KMS-11 (cell line): ENCODE data around the gene PDCD1LG2.
"Not testable (repeated sequence)": the region's sequence is repeated elsewhere in the genome, so short reads cannot be mapped to it uniquely, and the experiment has no call there.

Experiments
- H2AFZ ChIP-seq: fragments of 200-600 bp; sonication (generic); 2 replicates; pipeline ENCODE4 v1.6.1; 2016; ENCODE audit warnings: antibody characterized with exemption, mixed run types, low read depth
- H3K27ac ChIP-seq: fragments of 200-600 bp; sonication (generic); 2 replicates; pipeline ENCODE4 v1.6.1; 2016; ENCODE audit warnings: mild to moderate bottlenecking, mixed run types
- H3K27me3 ChIP-seq: fragments of 200-600 bp; sonication (generic); 2 replicates; pipeline ENCODE4 v1.6.1; 2017; ENCODE audit warnings: mild to moderate bottlenecking, low read depth, mixed run types, moderate library complexity; ENCODE audit not compliant: insufficient read depth
- H3K36me3 ChIP-seq: fragments of 200-600 bp; sonication (generic); 2 replicates; pipeline ENCODE4 v1.6.1; 2017; ENCODE audit warnings: mild to moderate bottlenecking, mixed run types; ENCODE audit not compliant: insufficient read depth
- H3K4me1 ChIP-seq: fragments of 200-600 bp; sonication (generic); 2 replicates; pipeline ENCODE4 v1.6.1; 2016; ENCODE audit warnings: mild to moderate bottlenecking, low read depth, mixed run types; ENCODE audit not compliant: poor library complexity, severe bottlenecking
- H3K4me2 ChIP-seq: fragments of 200-600 bp; sonication (generic); 2 replicates; pipeline ENCODE4 v1.7.0; 2016; ENCODE audit warnings: mild to moderate bottlenecking, mixed run types
- H3K4me3 ChIP-seq: fragments of 200-600 bp; sonication (generic); IDR thresholded peaks from 2 replicates; pipeline ENCODE4 v1.6.1; 2017; ENCODE audit warnings: low read depth, low read length, mixed read lengths; ENCODE audit not compliant: insufficient read depth
- H3K79me2 ChIP-seq: fragments of 200-600 bp; sonication (generic); 2 replicates; pipeline ENCODE4 v1.6.1; 2016; ENCODE audit warnings: low read depth, mixed run types; ENCODE audit not compliant: insufficient read depth
- H3K9ac ChIP-seq: fragments of 200-600 bp; sonication (generic); 2 replicates; pipeline ENCODE4 v1.6.1; 2016; ENCODE audit warnings: mild to moderate bottlenecking, mixed run types
- H4K20me1 ChIP-seq: fragments of 200-600 bp; sonication (generic); 2 replicates; pipeline ENCODE4 v1.6.1; 2016; ENCODE audit warnings: mild to moderate bottlenecking, mixed run types; ENCODE audit not compliant: insufficient read depth
- CTCF ChIP-seq: fragments of 200-600 bp; sonication (generic); conservative IDR thresholded peaks from 2 replicates; pipeline ENCODE4 v1.6.1; 2017; ENCODE audit warnings: low read depth, mild to moderate bottlenecking, antibody characterized with exemption, low read length, moderate library complexity, mixed read lengths

Gene PDCD1LG2

GRCh38 chr9:5489630-5490490 lies 20.5 kb upstream of the PDCD1LG2 start:
- Histone ChIP-seq H2AFZ (no peak overlapping the region), H3K4me1 (peaks cover 35% of the 10 kb centered on the region), H3K36me3 (no peaks in the 10 kb centered on the region), H3K4me2 (no peak overlapping the region), H3K9ac (no peak overlapping the region), H3K79me2 (no peaks in the 10 kb centered on the region), H3K27me3 (no peaks in the 10 kb centered on the region), H4K20me1 (no peaks in the 10 kb centered on the region), H3K27ac (no peak overlapping the region), H3K4me3 (no peak overlapping the region)
- no peak for TF ChIP-seq CTCF

GRCh38 chr9:5492965-5493678 lies 17.2 kb upstream of the PDCD1LG2 start:
- Histone ChIP-seq H3K9ac (peak overlapping the region; percentile 80; the same call in 1 of the 2 replicates), H3K27me3 (no peaks in the 10 kb centered on the region), H3K27ac (peak overlapping the region; percentile 97), H3K36me3 (no peaks in the 10 kb centered on the region), H2AFZ (peak overlapping the region; percentile 65), H3K4me2 (peak overlapping the region; percentile 80), H3K79me2 (no peaks in the 10 kb centered on the region), H4K20me1 (no peaks in the 10 kb centered on the region), H3K4me1 (peaks cover 35% of the 10 kb centered on the region), H3K4me3 (no peak overlapping the region)
- no peak for TF ChIP-seq CTCF

GRCh38 chr9:5493679-5494511 lies 16.4 kb upstream of the PDCD1LG2 start:
- Histone ChIP-seq H3K4me1 (peaks cover 35% of the 10 kb centered on the region), H3K4me2 (peak overlapping the region; percentile 80), H3K4me3 (no peak overlapping the region), H3K27me3 (no peaks in the 10 kb centered on the region), H3K9ac (peak overlapping the region; percentile 80), H2AFZ (peak overlapping the region; percentile 65), H3K27ac (peak overlapping the region; percentile 97), H3K36me3 (no peaks in the 10 kb centered on the region), H4K20me1 (no peaks in the 10 kb centered on the region), H3K79me2 (no peaks in the 10 kb centered on the region)
- TF ChIP-seq CTCF, result no peak

GRCh38 chr9:5494765-5495164 lies 15.6 kb upstream of the PDCD1LG2 start:
- Histone ChIP-seq H3K27ac (peak overlapping the region; percentile 97), H3K4me1 (peaks cover 35% of the 10 kb centered on the region)
- H3K27me3 ChIP-seq, H2AFZ ChIP-seq, H3K4me2 ChIP-seq, H3K9ac ChIP-seq, H3K4me3 ChIP-seq, H3K79me2 ChIP-seq, H3K36me3 ChIP-seq, H4K20me1 ChIP-seq: not testable (repeated sequence)
